ENCODE measurements around the gene C2orf81.

The C2orf81 gene

DNA sequence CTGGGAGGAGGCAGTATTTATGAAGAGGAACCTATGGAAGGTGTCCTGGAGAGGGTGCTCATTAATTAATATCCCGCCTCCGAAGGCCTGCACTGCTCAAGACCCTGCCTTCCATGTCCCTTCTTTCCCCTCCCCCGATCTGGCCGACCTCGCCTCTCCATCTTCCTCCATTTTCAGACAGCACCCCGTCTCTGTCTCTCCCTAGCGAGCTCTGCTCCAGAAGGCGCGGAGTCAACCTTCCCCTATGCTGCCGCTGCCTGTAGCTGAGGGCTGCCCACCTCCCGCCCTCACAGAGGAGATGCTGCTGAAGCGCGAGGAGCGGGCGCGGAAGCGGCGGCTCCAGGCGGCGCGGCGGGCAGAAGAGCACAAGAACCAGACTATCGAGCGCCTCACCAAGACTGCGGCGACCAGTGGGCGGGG lies 35.7 kb upstream of the C2orf81 start:
- Histone ChIP-seq H3K4me3 (ENCODE audit: low read depth in 1 of 2, low read length in 2 of 2) (peak overlapping the region; percentile 38 to 77; a peak in 3 of 4 replicates), H3K4me2 (ENCODE audit: insufficient read depth, low read length) (peak overlapping the region; percentile 95), H3K79me2 (ENCODE audit: insufficient read depth, low read length) (peaks cover 35% of the 10 kb centered on the region), H3K9ac (ENCODE audit: low read depth, low read length) (peak overlapping the region; percentile 78), H2AFZ (ENCODE audit: low read depth, low read length) (peak overlapping the region; percentile 63), H3K27ac (ENCODE audit: low read length) (peak overlapping the region; percentile 86), H3K27me3 (ENCODE audit: insufficient read depth, low read length, poor library complexity) (no peaks in the 10 kb centered on the region), H3K4me1 (ENCODE audit: insufficient read depth, low read length) (peaks cover 60% of the 10 kb centered on the region), H3K9me3 (ENCODE audit: insufficient read depth, low read length, severe bottlenecking) (no peaks in the 10 kb centered on the region), H3K36me3 (ENCODE audit: insufficient read depth, low read length) (peaks cover 20% of the 10 kb centered on the region), H4K20me1 (ENCODE audit: insufficient read depth, low read length) (no peaks in the 10 kb centered on the region; the same call in 1 of the 2 replicates)
- DNase-seq (no peak), ATAC-seq (ENCODE audit: insufficient read depth, low read depth) (peak; percentile 11)
- TF ChIP-seq CTCF (IDR thresholded peaks at IDR 0.05; ENCODE audit: borderline replicate concordance, extremely low read depth, low read length, poor library complexity, severe bottlenecking), result peak; percentile 1
- TF ChIP-seq EZH2 (IDR thresholded peaks at IDR 0.05; ENCODE audit: borderline replicate concordance, low read depth, low read length, severe bottlenecking), result no peak

DNA sequence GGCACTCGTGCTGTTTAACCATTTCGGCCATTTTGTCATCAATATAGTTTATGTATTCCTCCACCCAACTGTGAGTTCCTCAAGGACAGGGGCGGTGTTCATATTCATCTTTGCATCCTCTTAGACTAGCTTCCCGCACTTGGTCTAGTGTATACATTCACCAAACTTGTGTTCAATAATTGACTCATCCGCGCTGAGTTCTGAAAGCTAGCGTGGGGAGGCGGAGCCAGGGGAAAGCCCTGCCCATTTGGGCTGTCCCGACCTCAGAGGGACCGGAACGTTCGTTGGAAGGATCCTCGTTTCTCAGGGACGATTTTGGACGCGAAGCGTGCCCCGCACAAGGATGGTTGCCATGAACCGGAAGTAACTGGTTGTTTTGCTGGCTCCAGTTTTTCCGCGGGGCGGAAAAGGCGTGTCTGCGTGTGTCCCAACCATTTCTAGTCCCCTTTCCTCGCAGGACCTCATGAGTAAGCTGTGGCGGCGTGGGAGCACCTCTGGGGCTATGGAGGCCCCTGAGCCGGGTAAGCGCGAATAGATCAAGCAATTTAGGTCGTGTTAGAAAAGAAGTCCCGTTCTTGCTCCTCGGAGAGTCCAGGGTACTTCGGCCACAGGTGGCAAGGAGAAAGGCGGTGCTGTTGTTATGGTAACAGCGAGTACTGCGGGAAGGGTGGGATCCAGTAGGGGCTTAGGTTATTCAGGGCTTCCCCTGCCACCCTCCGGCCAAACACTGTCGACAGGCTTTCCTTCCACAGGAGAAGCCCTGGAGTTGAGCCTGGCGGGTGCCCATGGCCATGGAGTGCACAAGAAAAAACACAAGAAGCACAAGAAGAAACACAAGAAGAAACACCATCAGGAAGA lies 33.5 kb upstream of the C2orf81 start, which contains the start of gene INO80B:
Gene INO80B, plus strand, starts transcription at position 434 of the 858 bp plus-strand sequence. Its CDS starts 30 bp downstream, at position 464.
- H3K27me3 ChIP-seq (ENCODE audit: insufficient read depth, low read length, poor library complexity), result no peaks in the 10 kb centered on the region
- ATAC-seq (ENCODE audit: insufficient read depth, low read depth) (peak; percentile 37), DNase-seq (peak; percentile 96)
- H2AFZ ChIP-seq (ENCODE audit: low read depth, low read length), result peak within 1 kb of the TSS; percentile 87
- no peaks in the 10 kb centered on the region for H3K9me3 ChIP-seq (ENCODE audit: insufficient read depth, low read length, severe bottlenecking)
- H3K79me2 ChIP-seq (ENCODE audit: insufficient read depth, low read length), result peaks cover 35% of the 10 kb centered on the region
- H4K20me1 ChIP-seq (ENCODE audit: insufficient read depth, low read length), result no peaks in the 10 kb centered on the region
- H3K9ac ChIP-seq (ENCODE audit: low read depth, low read length), result peak within 1 kb of the TSS; percentile 59
- H3K27ac ChIP-seq (ENCODE audit: low read length), result peak within 1 kb of the TSS; percentile 81
- H3K4me1 ChIP-seq (ENCODE audit: insufficient read depth, low read length), result peaks cover 62% of the 10 kb centered on the region
- H3K4me2 ChIP-seq (ENCODE audit: insufficient read depth, low read length), result peak within 1 kb of the TSS; percentile 95
- H3K4me3 ChIP-seq (ENCODE audit: low read depth in 1 of 2, low read length in 2 of 2), result peak within 1 kb of the TSS; percentile 54 to 77
- peaks cover 4% of the 10 kb centered on the region; the same call in 1 of the 2 replicates for H3K36me3 ChIP-seq (ENCODE audit: insufficient read depth, low read length)
- TF ChIP-seq CTCF (IDR thresholded peaks at IDR 0.05; ENCODE audit: borderline replicate concordance, extremely low read depth, low read length, poor library complexity, severe bottlenecking), result no peak
- TF ChIP-seq EZH2 (IDR thresholded peaks at IDR 0.05; ENCODE audit: borderline replicate concordance, low read depth, low read length, severe bottlenecking), result no peak

GRCh38 chr2:74450570-74451190 lies 29.3 kb upstream of the C2orf81 start:
- Histone ChIP-seq H3K4me2 (ENCODE audit: insufficient read depth, low read length) (no peak overlapping the region), H3K4me1 (ENCODE audit: insufficient read depth, low read length) (peaks cover 32% of the 10 kb centered on the region), H3K36me3 (ENCODE audit: insufficient read depth, low read length) (no peaks in the 10 kb centered on the region), H2AFZ (ENCODE audit: low read depth, low read length) (no peak overlapping the region), H3K27me3 (ENCODE audit: insufficient read depth, low read length, poor library complexity) (no peaks in the 10 kb centered on the region), H3K9me3 (ENCODE audit: insufficient read depth, low read length, severe bottlenecking) (no peaks in the 10 kb centered on the region), H3K79me2 (ENCODE audit: insufficient read depth, low read length) (peaks cover 7% of the 10 kb centered on the region), H3K4me3 (ENCODE audit: low read depth in 1 of 2, low read length in 2 of 2) (no peak overlapping the region), H3K9ac (ENCODE audit: low read depth, low read length) (no peak overlapping the region), H3K27ac (ENCODE audit: low read length) (no peak overlapping the region), H4K20me1 (ENCODE audit: insufficient read depth, low read length) (no peaks in the 10 kb centered on the region)
- ATAC-seq (ENCODE audit: insufficient read depth, low read depth), result no peak
- DNase-seq, result no peak
- TF ChIP-seq CTCF (IDR thresholded peaks at IDR 0.05; ENCODE audit: borderline replicate concordance, extremely low read depth, low read length, poor library complexity, severe bottlenecking) (no peak), EZH2 (IDR thresholded peaks at IDR 0.05; ENCODE audit: borderline replicate concordance, low read depth, low read length, severe bottlenecking) (no peak)
